Measurements from ENCODE around the gene AMZ2.

AMZ2 gene

GRCh38 chr17:68288375-68288774 is 40.5 kb downstream of the AMZ2 start:
- peak overlapping the region; percentile 66 for H3K27ac ChIP-seq
- H3K27me3 ChIP-seq (ENCODE audit: insufficient read depth, low read depth, severe bottlenecking): no peaks in the 10 kb centered on the region
- H3K4me3 ChIP-seq (ENCODE audit: low read depth, low read length): peak overlapping the region; percentile 93
- DNase-seq: no peak
- H3K9me3 ChIP-seq (ENCODE audit: severe bottlenecking): no peaks in the 10 kb centered on the region
- no peak for TF ChIP-seq CTCF (IDR thresholded peaks at IDR 0.05; ENCODE audit: low read depth, low read length)
- peaks cover 4% of the 10 kb centered on the region for H3K36me3 ChIP-seq

GRCh38 chr17:68288804-68289203 is 41.0 kb downstream of the AMZ2 start:
- H3K4me3 ChIP-seq (ENCODE audit: low read depth, low read length): peak overlapping the region; percentile 93

GRCh38 chr17:68289473-68289872 is 41.6 kb downstream of the AMZ2 start:
- no peak for TF ChIP-seq CTCF (IDR thresholded peaks at IDR 0.05; ENCODE audit: low read depth, low read length)
- peak overlapping the region; percentile 93 for H3K4me3 ChIP-seq (ENCODE audit: low read depth, low read length)
- DNase-seq: no peak
- peaks cover 4% of the 10 kb centered on the region for H3K36me3 ChIP-seq
- H3K27ac ChIP-seq: peak overlapping the region; percentile 66
- no peaks in the 10 kb centered on the region for H3K27me3 ChIP-seq (ENCODE audit: insufficient read depth, low read depth, severe bottlenecking)
- H3K9me3 ChIP-seq (ENCODE audit: severe bottlenecking): no peaks in the 10 kb centered on the region

More at GRCh38 chr17:68288804-68289203, 41.0 kb downstream of the AMZ2 start:
- peak; percentile 83 for DNase-seq
- peak overlapping the region; percentile 66 for H3K27ac ChIP-seq
- TF ChIP-seq CTCF (IDR thresholded peaks at IDR 0.05; ENCODE audit: low read depth, low read length): peak; percentile 30; the same call in 1 of the 2 replicates
- no peaks in the 10 kb centered on the region for H3K9me3 ChIP-seq (ENCODE audit: severe bottlenecking)
- H3K27me3 ChIP-seq (ENCODE audit: insufficient read depth, low read depth, severe bottlenecking): no peaks in the 10 kb centered on the region
- peaks cover 4% of the 10 kb centered on the region for H3K36me3 ChIP-seq

GRCh38 chr17:68289936-68290267 is 42.1 kb downstream of the AMZ2 start:
- DNase-seq: no peak
- Histone ChIP-seq H3K27ac (peak overlapping the region; percentile 98), H3K36me3 (peaks cover 4% of the 10 kb centered on the region), H3K9me3 (ENCODE audit: severe bottlenecking) (no peaks in the 10 kb centered on the region), H3K4me3 (ENCODE audit: low read depth, low read length) (peak overlapping the region; percentile 93), H3K27me3 (ENCODE audit: insufficient read depth, low read depth, severe bottlenecking) (no peaks in the 10 kb centered on the region)
- TF ChIP-seq CTCF (IDR thresholded peaks at IDR 0.05; ENCODE audit: low read depth, low read length): no peak

- Histone ChIP-seq H3K27me3 (ENCODE audit: insufficient read depth, low read depth, severe bottlenecking) (no peaks in the 10 kb centered on the region), H3K9me3 (ENCODE audit: severe bottlenecking) (no peaks in the 10 kb centered on the region), H3K36me3 (peaks cover 4% of the 10 kb centered on the region), H3K27ac (peak overlapping the region; percentile 98), H3K4me3 (ENCODE audit: low read depth, low read length) (peak overlapping the region; percentile 93)
- no peak for TF ChIP-seq CTCF (IDR thresholded peaks at IDR 0.05; ENCODE audit: low read depth, low read length)
- DNase-seq: peak; percentile 62
Measured at GRCh38 chr17:68290268-68290954, 42.6 kb downstream of the AMZ2 start.

Measured in WERI-Rb-1 (cell line).